ENCODE results near the gene CHKA.

Gene CHKA

GRCh38 chr11:68121067-68121899 is at the start of gene CHKA:
TSS of gene CHKA (minus strand) at chr11:68121388. CDS start at chr11:68121177, 211 bp downstream.
- Histone ChIP-seq H3K27ac (peak within 1 kb of the TSS; percentile 84 to 99 (median 90)), H3K36me3 (peaks cover 0 to 19% (median 11%) of the 10 kb centered on the region in 11 experiments; a peak in 11 of 22 replicates), H3K4me3 (peak within 1 kb of the TSS; percentile 75 to 86 (median 84)), H3K4me2 (peak within 1 kb of the TSS; percentile 89 to 98 (median 94)), H3K27me3 (no peaks in the 10 kb centered on the region), H3K9ac (peak within 1 kb of the TSS; percentile 85 to 97 (median 91)), H3K4me1 (peaks cover 36 to 49% (median 45%) of the 10 kb centered on the region in 10 experiments), H4K20me1 (peaks cover 27 to 46% (median 37%) of the 10 kb centered on the region in 11 experiments; a peak in 20 of 22 replicates), H3K9me3 (replicated peaks in 1 of 11) (no peaks in the 10 kb centered on the region)
- TF ChIP-seq Cebpa-rat (IDR thresholded peaks at IDR 0.05), result no peak

GRCh38 chr11:68169442-68169841 is 48.3 kb upstream of the CHKA start:
- H3K9ac ChIP-seq, result no peak overlapping the region
- H3K4me2 ChIP-seq, result no peak overlapping the region
- H3K27ac ChIP-seq, result no peak overlapping the region
- H3K4me3 ChIP-seq, result no peak overlapping the region
- no peaks in the 10 kb centered on the region for H3K9me3 ChIP-seq (replicated peaks in 1 of 11)
- TF ChIP-seq Cebpa-rat (IDR thresholded peaks at IDR 0.05), result no peak
- H4K20me1 ChIP-seq, result no peaks in the 10 kb centered on the region; a peak in 1 of 22 replicates
- no peaks in the 10 kb centered on the region for H3K4me1 ChIP-seq
- H3K36me3 ChIP-seq, result peaks cover 95 to 100% (median 100%) of the 10 kb centered on the region in 11 experiments
- H3K27me3 ChIP-seq, result no peaks in the 10 kb centered on the region

GRCh38 chr11:68168694-68169093 is 47.5 kb upstream of the CHKA start:
- TF ChIP-seq Cebpa-rat (IDR thresholded peaks at IDR 0.05), result no peak
- Histone ChIP-seq H3K4me2 (no peak overlapping the region), H3K9me3 (replicated peaks in 1 of 11) (no peaks in the 10 kb centered on the region), H3K4me1 (no peaks in the 10 kb centered on the region), H3K9ac (no peak overlapping the region), H3K36me3 (peaks cover 95 to 100% (median 100%) of the 10 kb centered on the region in 11 experiments), H3K4me3 (no peak overlapping the region), H3K27ac (no peak overlapping the region), H3K27me3 (no peaks in the 10 kb centered on the region), H4K20me1 (peaks cover 0 to 3% (median 0%) of the 10 kb centered on the region in 11 experiments; a peak in 1 of 22 replicates)

DNA sequence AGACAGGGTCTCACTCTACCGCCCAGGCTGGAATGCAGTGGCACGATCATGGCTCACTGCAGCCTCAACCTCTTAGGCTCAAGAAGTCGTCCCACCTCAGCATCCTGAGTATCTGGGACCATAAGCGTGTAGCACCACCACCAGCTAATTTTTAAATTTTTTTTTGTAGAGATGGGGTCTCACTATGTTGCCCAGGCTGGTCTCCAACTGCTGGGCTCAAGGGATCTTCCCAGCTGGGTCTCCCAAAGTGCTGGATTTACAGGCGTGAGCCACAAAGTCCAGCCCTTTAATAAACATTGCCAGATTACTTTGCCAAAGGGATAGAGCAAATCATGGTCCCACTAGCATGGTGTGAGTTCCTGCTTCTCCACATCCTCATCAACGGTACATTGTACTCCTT is 46.3 kb upstream of the CHKA start:
- Histone ChIP-seq H3K27me3 (no peaks in the 10 kb centered on the region), H3K4me3 (no peak overlapping the region), H3K36me3 (peaks cover 91 to 100% (median 96%) of the 10 kb centered on the region in 11 experiments), H3K27ac (no peak overlapping the region), H3K9me3 (replicated peaks in 1 of 11) (no peaks in the 10 kb centered on the region), H4K20me1 (peaks cover 0 to 6% (median 0%) of the 10 kb centered on the region in 11 experiments; a peak in 1 of 22 replicates), H3K4me2 (no peak overlapping the region), H3K4me1 (no peaks in the 10 kb centered on the region), H3K9ac (no peak overlapping the region)
- no peak for TF ChIP-seq Cebpa-rat (IDR thresholded peaks at IDR 0.05)

- H3K9ac ChIP-seq, result no peak overlapping the region
- no peaks in the 10 kb centered on the region for H3K9me3 ChIP-seq (replicated peaks in 1 of 11)
- no peak overlapping the region for H3K4me2 ChIP-seq
- no peaks in the 10 kb centered on the region for H3K27me3 ChIP-seq
- H4K20me1 ChIP-seq, result peaks cover 0 to 6% (median 0%) of the 10 kb centered on the region in 11 experiments; a peak in 1 of 22 replicates
- no peaks in the 10 kb centered on the region for H3K4me1 ChIP-seq
- no peak overlapping the region for H3K4me3 ChIP-seq
- TF ChIP-seq Cebpa-rat (IDR thresholded peaks at IDR 0.05), result no peak
- H3K27ac ChIP-seq, result no peak overlapping the region
- peaks cover 91 to 100% (median 96%) of the 10 kb centered on the region in 11 experiments for H3K36me3 ChIP-seq
Observed at GRCh38 chr11:68166969-68167368, 45.8 kb upstream of the CHKA start.

- H3K4me3 ChIP-seq, result no peak overlapping the region
- H3K9me3 ChIP-seq (replicated peaks in 1 of 11), result no peaks in the 10 kb centered on the region
- no peak for TF ChIP-seq Cebpa-rat (IDR thresholded peaks at IDR 0.05)
- H3K4me2 ChIP-seq, result no peak overlapping the region
- H3K36me3 ChIP-seq, result peaks cover 78 to 100% (median 93%) of the 10 kb centered on the region in 11 experiments
- H3K4me1 ChIP-seq, result no peaks in the 10 kb centered on the region
- H3K27ac ChIP-seq, result no peak overlapping the region
- peaks cover 0 to 6% (median 0%) of the 10 kb centered on the region in 11 experiments; a peak in 2 of 22 replicates for H4K20me1 ChIP-seq
- H3K27me3 ChIP-seq, result no peaks in the 10 kb centered on the region
- no peak overlapping the region for H3K9ac ChIP-seq
Observed at GRCh38 chr11:68165601-68166000, 44.4 kb upstream of the CHKA start.

DNA sequence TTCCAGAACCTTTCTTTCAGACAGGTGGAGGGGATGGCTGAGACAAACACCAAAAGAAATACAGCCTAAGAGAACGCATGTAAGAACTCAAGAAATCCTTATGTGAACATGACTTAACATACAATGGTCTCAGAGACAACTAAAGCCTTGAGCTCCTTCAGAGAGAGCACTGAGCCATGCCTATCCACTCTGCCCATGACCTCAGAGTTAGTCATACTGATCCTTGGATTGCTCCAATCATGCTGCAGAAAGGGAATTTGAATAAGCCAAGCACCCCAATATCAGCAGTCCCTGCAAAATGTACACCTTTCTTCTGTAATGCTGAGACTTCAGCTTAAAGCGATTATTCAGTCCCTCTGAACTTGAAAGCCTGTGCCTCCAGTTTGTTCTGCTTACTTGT is 43.2 kb upstream of the CHKA start:
- Histone ChIP-seq H4K20me1 (peaks cover 0 to 6% (median 0%) of the 10 kb centered on the region in 11 experiments; a peak in 2 of 22 replicates), H3K4me1 (no peaks in the 10 kb centered on the region), H3K36me3 (peaks cover 75 to 99% (median 88%) of the 10 kb centered on the region in 11 experiments), H3K27ac (no peak overlapping the region), H3K9me3 (replicated peaks in 1 of 11) (no peaks in the 10 kb centered on the region), H3K27me3 (no peaks in the 10 kb centered on the region), H3K9ac (no peak overlapping the region), H3K4me3 (no peak overlapping the region), H3K4me2 (no peak overlapping the region)
- TF ChIP-seq Cebpa-rat (IDR thresholded peaks at IDR 0.05), result no peak

DNA sequence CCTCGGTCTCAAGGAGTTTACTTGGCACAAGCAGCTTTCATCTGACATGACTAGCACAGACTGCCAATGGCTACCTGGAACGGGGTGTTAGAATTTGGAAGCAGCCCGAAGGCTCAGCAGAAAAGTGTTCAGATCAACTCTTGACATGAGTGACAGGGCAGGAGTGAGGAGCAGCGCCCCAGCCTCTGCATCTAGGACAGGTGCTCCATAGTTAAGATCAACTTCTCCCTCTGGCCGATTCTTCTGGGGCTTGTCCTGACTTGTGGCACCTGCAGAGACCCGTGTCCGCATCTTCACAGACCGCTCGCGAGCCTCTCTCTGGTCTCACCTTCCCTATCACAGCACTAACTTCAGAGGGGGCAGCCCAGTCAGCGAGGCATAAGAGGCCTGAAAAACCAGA is 42.5 kb upstream of the CHKA start:
- peaks cover 0 to 6% (median 0%) of the 10 kb centered on the region in 11 experiments; a peak in 2 of 22 replicates for H4K20me1 ChIP-seq
- H3K9me3 ChIP-seq (replicated peaks in 1 of 11), result no peaks in the 10 kb centered on the region
- no peak overlapping the region for H3K4me2 ChIP-seq
- peaks cover 73 to 99% (median 88%) of the 10 kb centered on the region in 11 experiments for H3K36me3 ChIP-seq
- no peak overlapping the region for H3K27ac ChIP-seq
- no peaks in the 10 kb centered on the region for H3K27me3 ChIP-seq
- no peak for TF ChIP-seq Cebpa-rat (IDR thresholded peaks at IDR 0.05)
- H3K4me1 ChIP-seq, result no peaks in the 10 kb centered on the region
- no peak overlapping the region for H3K4me3 ChIP-seq
- no peak overlapping the region for H3K9ac ChIP-seq

DNA sequence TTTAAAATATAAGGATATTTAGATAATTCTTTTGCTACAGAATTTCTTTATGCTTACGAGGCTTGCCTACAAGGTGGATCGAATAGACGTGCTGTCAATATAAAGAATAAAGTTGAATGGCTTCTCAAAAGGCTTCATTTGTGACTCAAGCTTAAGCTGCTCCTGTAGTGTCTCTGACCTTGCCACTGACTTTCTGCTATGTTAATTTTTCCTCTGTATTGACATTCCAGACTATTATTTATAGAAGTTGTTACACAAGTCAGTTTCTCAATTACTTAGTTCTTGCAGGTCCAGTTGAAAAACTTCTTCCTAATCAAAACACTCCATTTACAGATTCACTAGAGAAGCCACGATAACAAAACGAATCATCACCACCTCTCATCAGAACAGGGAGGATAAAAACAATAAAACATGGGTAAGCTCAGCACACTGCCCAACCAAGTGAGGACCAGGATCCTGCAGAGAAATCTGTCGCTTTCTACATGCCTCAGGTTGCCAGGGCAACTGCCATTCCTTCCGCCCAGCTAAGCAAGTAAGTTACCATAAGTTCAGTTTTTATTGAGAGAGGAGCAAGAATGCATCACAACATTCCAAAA is 39.0 kb upstream of the CHKA start:
- Histone ChIP-seq H3K9me3 (replicated peaks in 1 of 11) (no peaks in the 10 kb centered on the region), H3K4me1 (no peaks in the 10 kb centered on the region), H3K36me3 (peaks cover 55 to 95% (median 79%) of the 10 kb centered on the region in 11 experiments), H3K27ac (no peak overlapping the region), H3K27me3 (no peaks in the 10 kb centered on the region), H3K9ac (no peak overlapping the region), H3K4me2 (no peak overlapping the region), H4K20me1 (peaks cover 0 to 6% (median 0%) of the 10 kb centered on the region in 11 experiments; a peak in 3 of 22 replicates), H3K4me3 (no peak overlapping the region)
- TF ChIP-seq Cebpa-rat (IDR thresholded peaks at IDR 0.05), result no peak

All from BLaER1 treated with 17β-estradiol and CSF1 and Interleukin-3, amounts not matched to agents 10 nM and 100 nM (cell line).